GM19395 (cell line): ENCODE results near the gene MSL3.
A peak's percentile ranks its signal among the peaks of the same experiment; 100 is the strongest.

ENCODE experiments used
- ATAC-seq: cut with Tn5 transposase; IDR thresholded peaks from one replicate; pipeline ENCODE4 v1.9.1; 2021; ENCODE audit warnings: mild to moderate bottlenecking, moderate library complexity; ENCODE audit not compliant: unreplicated experiment

The MSL3 gene

DNA sequence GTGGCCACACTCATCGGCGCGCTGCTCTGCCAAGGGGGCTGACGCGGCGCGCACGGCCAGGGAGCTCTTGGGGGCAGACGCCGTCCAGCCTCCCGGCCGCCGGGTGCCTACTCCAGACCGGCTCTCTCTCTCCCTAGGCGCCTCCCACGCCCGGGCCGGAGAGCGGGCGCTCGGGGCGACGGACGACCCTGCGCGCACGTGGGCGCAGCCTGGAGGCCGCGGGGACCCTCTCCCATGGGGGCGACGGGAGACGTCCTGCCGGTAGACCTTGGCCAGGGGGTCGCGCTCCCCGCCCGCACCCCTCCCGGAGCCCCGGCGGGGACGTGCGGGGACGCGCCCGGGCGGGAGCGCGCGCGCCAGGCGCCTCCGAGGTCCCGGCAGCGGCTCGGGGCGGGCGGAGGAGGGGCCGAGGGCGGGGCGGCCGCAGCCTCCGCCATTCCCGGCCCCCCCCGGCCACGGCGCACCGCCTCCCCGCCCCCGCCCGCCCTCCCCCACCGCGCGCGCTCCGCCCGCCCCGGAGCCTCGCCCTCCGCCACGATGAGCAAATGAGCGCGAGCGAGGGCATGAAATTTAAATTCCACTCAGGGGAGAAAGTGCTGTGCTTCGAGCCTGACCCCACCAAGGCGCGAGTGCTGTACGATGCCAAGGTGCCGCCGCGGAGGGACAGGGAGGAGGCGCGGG, at the start of gene MSL3:
TSS of gene MSL3 (plus strand) at position 519 of the 681 bp plus-strand sequence. CDS start at position 546, 27 bp downstream.
- ATAC-seq, result peak; percentile 20

DNA sequence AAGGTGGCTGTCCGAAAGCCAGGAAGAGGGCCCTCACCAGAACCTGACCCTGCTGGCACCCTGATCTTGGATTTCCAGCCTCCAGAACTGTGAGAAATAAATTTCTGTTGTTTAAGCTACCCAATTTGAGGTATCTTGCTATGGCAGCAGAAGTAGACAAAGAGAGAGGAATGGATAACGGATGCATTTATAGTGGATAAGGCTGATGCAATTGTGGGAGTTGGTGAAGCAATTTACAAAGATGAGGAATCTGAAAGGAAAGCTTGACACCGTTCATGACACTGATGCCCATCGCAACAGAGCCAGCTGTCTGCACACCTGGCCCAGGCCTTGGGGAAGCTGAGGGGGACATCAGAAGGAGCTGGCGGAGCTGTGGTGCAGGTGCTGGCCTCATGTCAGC, 35.7 kb upstream of the MSL3 start:
- no peak for ATAC-seq

- peak; percentile 73 for ATAC-seq
These were observed 33.7 kb upstream of the MSL3 start for GRCh38 chrX:11724122-11725017.

DNA sequence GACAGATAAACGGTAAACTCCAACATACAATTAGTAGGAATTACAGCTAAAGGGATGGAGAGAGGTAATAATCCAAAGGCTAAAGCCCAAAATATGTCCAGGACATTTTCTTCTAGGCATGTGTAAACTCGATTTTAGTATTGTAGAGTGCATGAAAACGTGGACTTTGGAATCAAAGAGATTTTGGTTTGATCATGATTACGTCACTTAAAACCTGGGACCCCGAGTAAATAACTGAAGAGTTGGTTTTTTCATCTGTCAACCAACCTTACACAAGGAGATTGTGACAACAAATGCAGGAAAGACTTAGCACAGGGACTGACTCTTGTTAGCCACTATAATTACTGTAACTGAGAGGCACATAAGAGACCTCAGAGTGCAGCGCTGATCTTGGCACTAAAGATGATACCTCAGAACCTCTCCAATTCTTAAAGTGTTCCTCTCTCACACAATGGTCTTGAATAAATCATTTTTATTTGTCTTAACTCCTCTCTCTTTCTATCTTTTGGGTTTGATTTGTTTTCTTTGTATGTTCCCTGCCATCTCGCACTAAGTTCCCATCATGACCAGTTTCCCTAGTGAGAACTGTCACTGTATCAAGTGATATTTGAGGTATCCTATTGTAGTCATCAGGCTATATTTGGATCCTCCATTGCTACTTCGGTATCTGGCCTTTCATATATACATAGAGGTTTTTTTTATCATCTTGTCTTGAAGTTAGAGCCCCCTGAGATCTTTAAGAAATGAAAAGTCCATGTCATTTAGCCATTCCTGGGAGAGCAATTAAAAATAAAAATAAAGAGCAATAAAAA, 32.2 kb upstream of the MSL3 start:
- no peak for ATAC-seq

DNA sequence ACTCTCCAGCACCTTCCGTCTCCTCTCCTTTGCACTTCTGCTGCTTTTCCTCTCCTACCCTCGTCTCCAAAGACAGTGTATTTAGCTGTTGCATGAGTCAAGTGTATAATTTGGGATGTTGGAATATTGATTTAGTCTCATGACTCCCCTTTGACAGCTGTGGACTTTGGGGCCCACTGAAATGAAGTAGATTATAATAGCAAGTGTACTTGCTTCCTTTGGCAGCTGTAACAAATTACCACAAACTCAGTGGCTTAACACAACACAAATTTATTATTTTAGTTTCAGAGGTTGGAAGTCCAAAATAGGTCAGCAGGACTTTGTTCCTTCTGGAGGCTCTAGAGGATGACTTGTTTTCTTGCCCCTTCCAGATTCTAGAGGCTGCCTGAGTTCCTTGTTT, 29.5 kb upstream of the MSL3 start:
- ATAC-seq, result no peak

GRCh38 chrX:11733614-11734013, 24.4 kb upstream of the MSL3 start:
- ATAC-seq, result no peak

GRCh38 chrX:11739776-11740175, 18.3 kb upstream of the MSL3 start:
- ATAC-seq, result no peak

- no peak for ATAC-seq
These were observed 17.2 kb upstream of the MSL3 start for GRCh38 chrX:11740794-11741193.

GRCh38 chrX:11741574-11741973, 16.5 kb upstream of the MSL3 start:
- no peak for ATAC-seq

DNA sequence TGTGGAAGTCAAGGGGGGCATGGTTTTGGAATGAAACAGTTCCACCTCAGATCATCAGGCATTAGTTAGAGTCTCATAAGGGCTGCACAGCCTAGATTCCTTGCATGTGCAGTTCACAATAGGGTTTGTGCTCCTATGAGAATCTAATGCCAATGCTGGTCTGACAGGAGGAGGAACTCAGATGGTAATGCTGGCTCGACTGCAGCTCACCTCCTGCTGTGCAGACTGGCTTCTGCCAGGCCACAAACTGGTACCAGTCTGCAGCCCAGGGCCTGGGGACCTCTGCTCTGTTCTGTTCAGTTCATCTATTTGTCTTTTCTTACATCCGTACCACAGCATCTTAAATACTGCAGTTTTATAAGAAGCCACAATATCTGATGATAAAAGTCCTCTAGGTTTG, 12.2 kb upstream of the MSL3 start:
- no peak for ATAC-seq

GRCh38 chrX:11750046-11750445, 8.0 kb upstream of the MSL3 start:
- ATAC-seq, result no peak

- no peak for ATAC-seq
These were observed 7.3 kb upstream of the MSL3 start for GRCh38 chrX:11750694-11751093.

DNA sequence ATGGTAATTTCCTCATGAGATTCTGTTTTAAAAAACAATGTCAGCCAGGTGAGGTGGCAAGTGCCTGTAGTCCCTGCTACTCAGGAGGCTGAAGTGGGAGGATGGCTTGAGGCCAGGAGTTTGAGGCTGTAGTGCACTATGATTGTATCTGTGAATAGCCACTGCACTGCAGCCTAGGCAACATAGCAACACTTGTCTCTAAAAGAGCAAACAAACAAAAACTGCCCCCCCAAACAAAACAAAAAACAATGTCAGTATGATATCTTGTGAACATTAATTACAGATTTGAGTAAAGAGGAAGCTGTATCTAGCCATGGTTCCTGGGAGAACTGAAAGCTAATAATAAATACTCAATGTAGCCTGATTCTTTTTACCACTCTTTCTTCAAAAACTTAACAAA, 6.8 kb upstream of the MSL3 start:
- no peak for ATAC-seq

- no peak for ATAC-seq
These were observed 4.4 kb upstream of the MSL3 start for GRCh38 chrX:11753668-11754067.

GRCh38 chrX:11754958-11755645, 2.9 kb upstream of the MSL3 start:
- ATAC-seq, result no peak

DNA sequence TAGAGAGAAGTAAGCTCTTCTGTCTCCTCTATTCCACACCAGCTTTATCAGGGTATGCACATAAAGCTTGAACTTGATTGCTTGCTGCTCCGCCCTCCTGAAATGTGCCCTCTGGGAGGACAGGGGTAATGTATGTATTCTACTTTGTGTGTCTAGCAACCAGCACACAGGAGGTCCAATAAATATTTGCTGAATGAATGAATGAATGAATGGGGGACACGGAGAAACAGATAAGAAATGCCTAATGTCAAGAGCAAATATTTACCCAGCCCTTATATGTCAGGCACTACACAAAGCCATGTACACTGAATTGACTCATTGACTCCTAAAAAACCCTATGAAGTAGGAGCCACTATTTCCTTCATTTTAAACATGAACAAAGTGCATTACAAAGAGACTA, 2.3 kb upstream of the MSL3 start:
- ATAC-seq, result no peak

GRCh38 chrX:11756354-11757318, 1.4 kb upstream of the MSL3 start:
- no peak for ATAC-seq

- no peak for ATAC-seq
These were observed 679 bp upstream of the MSL3 start for GRCh38 chrX:11757397-11757718.

- peak; percentile 32 for ATAC-seq
These were observed 549 bp downstream of the MSL3 start for GRCh38 chrX:11758400-11759171.
